IMR-90 (cell line): ENCODE results near the gene POTEI. TPM values are rescaled to one million over a fixed set of nuclear protein-coding genes. Genes with fewer than 3 reads are reported as not detected.
"Not testable (repeated sequence)": the region's sequence is repeated elsewhere in the genome, so short reads cannot be mapped to it uniquely, and the experiment has no call there.

Experiments used
- ATAC-seq: fragments of 200-7000 bp; cut with Tn5 transposase; 2 replicates; pipeline ENCODE4 v1.9.1; 2020; ENCODE audit warnings: low read depth, mild to moderate bottlenecking, moderate library complexity
- BruUV-seq: library from RNA; stranded (reverse); fragments of 400-500 nt; replicated peaks from 2 replicates; lab custom pipeline; 2021; lab: Mats Ljungman, UMichigan
- CTCF ChIA-PET: fragments of 300-600 bp; formaldehyde crosslinking; extraction: SDS; loops from one replicate; lab custom pipeline; 2021; ENCODE audit warnings: antibody characterized with exemption; lab: Yijun Ruan, JAX
- POLR2A ChIA-PET: fragments of 300-600 bp; sonication (Branson Sonifier 250); formaldehyde crosslinking; loops from one replicate; lab custom pipeline; 2022; ENCODE audit warnings: antibody characterized with exemption; ENCODE audit not compliant: unreplicated experiment; lab: Charles Lee
- DNase-seq: peaks from one replicate; pipeline ENCODE4 v3.0.0; 2013
- H2AFZ ChIP-seq: replicated peaks from 2 replicates; pipeline ENCODE3; 2013; ENCODE audit warnings: low read length, mild to moderate bottlenecking; ENCODE audit not compliant: poor library complexity
- H2AK5ac ChIP-seq: 2 replicates; pipeline ENCODE4 v1.6.1; 2013; ENCODE audit warnings: low read depth, low read length, inconsistent platforms
- H2AK9ac ChIP-seq: replicated peaks from 2 replicates; pipeline ENCODE3; 2013; ENCODE audit warnings: mild to moderate bottlenecking, low read depth, low read length, moderate library complexity; ENCODE audit not compliant: poor library complexity
- H2BK120ac ChIP-seq: 2 replicates; pipeline ENCODE4 v1.6.1; 2013; ENCODE audit warnings: low read depth, low read length, inconsistent platforms
- H2BK15ac ChIP-seq: 3 replicates; pipeline ENCODE4 v1.6.1; 2013; ENCODE audit warnings: low read depth, low read length, inconsistent platforms
- H2BK20ac ChIP-seq: 2 replicates; pipeline ENCODE4 v1.6.1; 2013; ENCODE audit warnings: low read depth, mild to moderate bottlenecking, inconsistent platforms, low read length, moderate library complexity
- H2BK5ac ChIP-seq: 2 replicates; pipeline ENCODE4 v1.6.1; 2013; ENCODE audit warnings: mild to moderate bottlenecking, low read depth, low read length, inconsistent platforms; ENCODE audit not compliant: poor library complexity, severe bottlenecking
- H3K14ac ChIP-seq: replicated peaks from 2 replicates; pipeline ENCODE4 v1.6.1; 2013; ENCODE audit warnings: low read depth, low read length, inconsistent platforms
- H3K18ac ChIP-seq: 2 replicates; pipeline ENCODE4 v1.6.1; 2013; ENCODE audit warnings: low read depth, low read length, control low read depth
- H3K23ac ChIP-seq: 2 replicates; pipeline ENCODE4 v1.6.1; 2013; ENCODE audit warnings: low read depth, low read length, inconsistent platforms
- H3K27ac ChIP-seq: 2 replicates; pipeline ENCODE4 v1.5.1; 2013; ENCODE audit warnings: mild to moderate bottlenecking, control low read depth, low read length; ENCODE audit not compliant: insufficient read depth
- H3K27me3 ChIP-seq: 2 replicates; pipeline ENCODE4 v1.6.1; 2013; ENCODE audit warnings: low read length; ENCODE audit not compliant: control insufficient read depth, insufficient read depth
- H3K36me3 ChIP-seq: 2 replicates; pipeline ENCODE4 v1.6.1; 2013; ENCODE audit warnings: low read length, mixed read lengths; ENCODE audit not compliant: control insufficient read depth, insufficient read depth
- H3K4ac ChIP-seq: 2 replicates; pipeline ENCODE4 v1.6.1; 2013; ENCODE audit warnings: low read depth, low read length, inconsistent platforms
- H3K4me1 ChIP-seq: 2 replicates; pipeline ENCODE4 v1.6.1; 2013; ENCODE audit warnings: low read length, mixed read lengths; ENCODE audit not compliant: control insufficient read depth, insufficient read depth
- H3K4me2 ChIP-seq: 2 replicates; pipeline ENCODE4 v1.6.1; 2013; ENCODE audit warnings: low read depth, mild to moderate bottlenecking, control low read depth, low read length, moderate library complexity
- H3K4me3 ChIP-seq: 2 replicates; pipeline ENCODE4 v1.5.1; 2013; ENCODE audit warnings: low read depth, mild to moderate bottlenecking, control low read depth, low read length, moderate library complexity; ENCODE audit not compliant: insufficient read depth
- H3K56ac ChIP-seq: 2 replicates; pipeline ENCODE4 v1.6.1; 2013; ENCODE audit warnings: low read length, inconsistent platforms; ENCODE audit not compliant: insufficient read depth; ENCODE audit errors: extremely low read depth
- H3K79me1 ChIP-seq, 2 experiments: 2 replicates each; pipeline ENCODE4 v1.6.1; 2013; ENCODE audit warnings: low read length in 2 of 2, inconsistent platforms in 1 of 2, low read depth in 1 of 2
- H3K9ac ChIP-seq: 2 replicates; pipeline ENCODE4 v1.6.1; 2013; ENCODE audit warnings: low read depth, low read length, control low read depth
- H3K9me1 ChIP-seq: 2 replicates; pipeline ENCODE4 v1.6.1; 2013; ENCODE audit warnings: low read length, inconsistent platforms; ENCODE audit not compliant: insufficient read depth
- H3K9me3 ChIP-seq: 2 replicates; pipeline ENCODE4 v1.6.1; 2013; ENCODE audit warnings: low read length; ENCODE audit not compliant: control insufficient read depth, insufficient read depth
- H4K20me1 ChIP-seq: 2 replicates; pipeline ENCODE4 v1.6.1; 2013; ENCODE audit warnings: low read length, inconsistent platforms; ENCODE audit not compliant: insufficient read depth
- H4K5ac ChIP-seq: 2 replicates; pipeline ENCODE4 v1.6.1; 2013; ENCODE audit warnings: mild to moderate bottlenecking, low read depth, low read length, control low read depth
- H4K8ac ChIP-seq, 2 experiments: 2 replicates each; pipeline ENCODE4 v1.6.1; 2013; ENCODE audit warnings: low read depth in 2 of 2, low read length in 2 of 2, control low read depth in 1 of 2, inconsistent platforms in 1 of 2
- H4K91ac ChIP-seq: 2 replicates; pipeline ENCODE4 v1.6.1; 2013; ENCODE audit warnings: low read depth, low read length, inconsistent platforms; ENCODE audit not compliant: insufficient read depth
- WGBS, 2 experiments: methylation state at CpG; one replicate each; pipeline versions ENCODE4 v1.1.5 to v1.1.7; 2013; ENCODE audit warnings: missing lambda C conversion rate in 2 of 2; ENCODE audit not compliant: insufficient read length in 1 of 2; ENCODE audit errors: extremely low coverage in 2 of 2; 5-methylcytosine and 5-hydroxymethylcytosine counted together
- dilution Hi-C: fragments of 300-500 bp; cut with HindIII; formaldehyde crosslinking; loops from one replicate; pipeline ENCODE4 v1.14.3; 2018; ENCODE audit warnings: low sequenced_read_pairs; ENCODE audit not compliant: unreplicated experiment
- in situ Hi-C: fragments of 300-500 bp; cut with MboI; formaldehyde crosslinking; loops from 3 replicates; pipeline ENCODE4 v1.14.3; 2019; ENCODE audit warnings: low sequenced_read_pairs, inconsistent platforms, mixed read lengths
- intact Hi-C: fragments of 100-400 bp; cut with micrococcal nuclease; formaldehyde crosslinking; loops from 2 replicates; pipeline ENCODE4 v1.10.0; 2022
- polyA plus RNA-seq, 3 experiments: library from polyadenylated mRNA; depleted of rRNA; stranded (reverse); fragments of >200 nt; gene quantifications; 2 replicates each; pipeline ENCODE4 v1.2.3, GENCODE V29; 2012; ENCODE audit warnings: low replicate concordance in 1 of 3
- total RNA-seq: library from RNA; depleted of rRNA; stranded (reverse); fragments of >200 nt; gene quantifications from 2 replicates; pipeline ENCODE4 v1.2.3, GENCODE V29; 2012

POTEI gene
- total and polyA plus RNA-seq, 2 of the 4 experiments (the other 2 are of a cell fraction), result not detected

DNA sequence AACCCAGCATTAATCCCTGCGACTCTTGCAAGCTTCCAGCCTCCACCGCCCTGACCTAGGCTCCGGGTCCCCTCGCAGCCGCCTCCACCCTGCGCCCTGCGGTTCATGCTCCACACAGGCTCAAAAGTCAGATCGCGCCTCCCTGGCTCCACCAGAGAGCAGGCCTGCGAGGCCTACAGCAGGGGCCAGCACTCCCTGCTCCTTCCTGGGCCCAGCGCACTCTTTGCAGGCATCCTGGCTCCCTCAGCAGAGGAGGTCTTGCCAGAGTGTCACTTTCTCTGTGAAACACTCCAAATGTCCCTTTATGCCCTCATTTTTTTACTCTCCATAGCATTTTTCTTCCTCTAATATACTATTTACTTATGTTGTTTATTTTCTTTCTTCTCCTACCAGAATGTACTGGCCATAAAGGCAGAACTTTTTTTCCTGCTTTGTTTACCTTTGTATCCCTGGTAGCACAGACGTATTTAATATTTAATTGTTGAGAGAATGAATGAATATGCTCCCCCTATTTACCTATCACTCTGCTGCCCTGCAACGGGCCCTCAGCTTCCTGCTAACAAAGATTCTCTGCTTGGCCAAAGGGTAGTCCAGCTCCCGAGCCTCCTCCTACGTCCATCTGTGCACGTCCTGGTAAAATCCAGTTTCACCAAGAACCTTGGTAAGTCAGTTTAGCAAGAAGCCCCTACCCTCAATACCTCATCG, 2.8 kb upstream of the POTEI start:
- H3K4me3 ChIP-seq, H2AK5ac ChIP-seq, H2AFZ ChIP-seq, H4K20me1 ChIP-seq, H2AK9ac ChIP-seq, H3K18ac ChIP-seq, H2BK20ac ChIP-seq, H3K27me3 ChIP-seq, H3K4ac ChIP-seq, H3K56ac ChIP-seq, H3K9me3 ChIP-seq, POLR2A ChIA-PET, intact Hi-C loops, H3K4me1 ChIP-seq, H4K5ac ChIP-seq, dilution Hi-C loops, H2BK5ac ChIP-seq, H3K9ac ChIP-seq, H3K4me2 ChIP-seq, H3K23ac ChIP-seq, H3K36me3 ChIP-seq, H3K9me1 ChIP-seq, H2BK120ac ChIP-seq, DNase-seq, H3K14ac ChIP-seq, CTCF ChIA-PET, H4K8ac ChIP-seq, in situ Hi-C loops, ATAC-seq, H3K79me1 ChIP-seq, H2BK15ac ChIP-seq, BruUV-seq, H4K91ac ChIP-seq, H3K27ac ChIP-seq: not testable (repeated sequence)
- WGBS, 2 experiments, result no CpG with 5 or more reads among the region's 17 CpGs

DNA sequence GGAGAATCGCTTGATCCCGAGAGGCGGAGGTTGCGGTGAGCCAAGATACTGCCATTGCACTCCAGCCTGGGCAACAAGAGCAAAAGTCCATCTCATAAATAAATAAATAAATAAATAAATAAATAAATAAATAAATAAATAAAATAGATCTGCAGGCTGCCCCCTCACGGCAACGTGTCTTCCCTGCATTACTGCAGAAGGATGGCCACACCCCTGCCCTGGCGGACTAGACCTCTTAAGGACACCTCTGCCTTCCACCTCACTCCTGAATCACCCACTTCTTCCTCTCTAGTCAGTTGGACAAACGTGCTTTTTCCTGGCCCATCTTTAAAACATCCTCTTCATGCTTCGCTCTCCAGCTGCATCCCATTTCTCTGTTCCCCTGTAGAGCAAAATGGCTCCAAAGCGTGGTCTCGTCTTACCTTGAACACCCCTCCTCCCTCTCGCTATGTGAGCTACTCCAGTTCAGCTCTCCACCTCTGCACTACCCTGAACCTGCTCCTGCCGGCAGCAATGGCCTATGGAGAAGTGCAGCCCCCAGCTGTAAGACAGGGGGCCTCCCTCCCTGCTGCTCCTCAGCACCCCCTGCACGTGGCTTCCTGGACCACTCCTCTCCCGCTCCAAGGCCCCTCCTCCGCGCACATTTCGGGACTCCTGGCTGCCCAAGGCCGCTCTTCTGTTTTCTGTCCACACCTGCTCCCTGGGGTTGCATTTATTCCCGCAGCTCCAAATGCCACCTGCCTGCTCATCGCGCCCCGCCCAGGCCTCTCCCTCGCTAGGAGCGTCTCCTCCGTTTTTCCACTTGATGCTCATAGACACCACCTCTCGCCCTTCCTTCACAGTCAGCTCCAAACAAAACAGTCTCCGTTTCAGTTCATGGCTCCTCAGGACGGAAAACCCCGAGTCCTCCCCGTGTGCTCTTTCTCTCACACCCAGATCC, 1.9 kb upstream of the POTEI start:
- H3K14ac ChIP-seq, ATAC-seq, in situ Hi-C loops, H3K9me1 ChIP-seq, CTCF ChIA-PET, dilution Hi-C loops, H3K4me1 ChIP-seq, H4K91ac ChIP-seq, H2BK15ac ChIP-seq, H2AK9ac ChIP-seq, H3K27me3 ChIP-seq, H3K4ac ChIP-seq, H3K18ac ChIP-seq, H2BK120ac ChIP-seq, H3K27ac ChIP-seq, H3K79me1 ChIP-seq, H3K4me3 ChIP-seq, intact Hi-C loops, POLR2A ChIA-PET, DNase-seq, H3K36me3 ChIP-seq, H2BK20ac ChIP-seq, H2AK5ac ChIP-seq, H3K4me2 ChIP-seq, H4K5ac ChIP-seq, H2AFZ ChIP-seq, H3K56ac ChIP-seq, BruUV-seq, H3K9me3 ChIP-seq, H4K20me1 ChIP-seq, H3K9ac ChIP-seq, H4K8ac ChIP-seq, H3K23ac ChIP-seq, H2BK5ac ChIP-seq: not testable (repeated sequence)
- WGBS, 2 experiments, result no CpG with 5 or more reads among the region's 31 CpGs
